ENCODE results near the gene SLC29A4.
"Not testable (repeated sequence)": the region's sequence is repeated elsewhere in the genome, so short reads cannot be mapped to it uniquely, and the experiment has no call there.

DNA sequence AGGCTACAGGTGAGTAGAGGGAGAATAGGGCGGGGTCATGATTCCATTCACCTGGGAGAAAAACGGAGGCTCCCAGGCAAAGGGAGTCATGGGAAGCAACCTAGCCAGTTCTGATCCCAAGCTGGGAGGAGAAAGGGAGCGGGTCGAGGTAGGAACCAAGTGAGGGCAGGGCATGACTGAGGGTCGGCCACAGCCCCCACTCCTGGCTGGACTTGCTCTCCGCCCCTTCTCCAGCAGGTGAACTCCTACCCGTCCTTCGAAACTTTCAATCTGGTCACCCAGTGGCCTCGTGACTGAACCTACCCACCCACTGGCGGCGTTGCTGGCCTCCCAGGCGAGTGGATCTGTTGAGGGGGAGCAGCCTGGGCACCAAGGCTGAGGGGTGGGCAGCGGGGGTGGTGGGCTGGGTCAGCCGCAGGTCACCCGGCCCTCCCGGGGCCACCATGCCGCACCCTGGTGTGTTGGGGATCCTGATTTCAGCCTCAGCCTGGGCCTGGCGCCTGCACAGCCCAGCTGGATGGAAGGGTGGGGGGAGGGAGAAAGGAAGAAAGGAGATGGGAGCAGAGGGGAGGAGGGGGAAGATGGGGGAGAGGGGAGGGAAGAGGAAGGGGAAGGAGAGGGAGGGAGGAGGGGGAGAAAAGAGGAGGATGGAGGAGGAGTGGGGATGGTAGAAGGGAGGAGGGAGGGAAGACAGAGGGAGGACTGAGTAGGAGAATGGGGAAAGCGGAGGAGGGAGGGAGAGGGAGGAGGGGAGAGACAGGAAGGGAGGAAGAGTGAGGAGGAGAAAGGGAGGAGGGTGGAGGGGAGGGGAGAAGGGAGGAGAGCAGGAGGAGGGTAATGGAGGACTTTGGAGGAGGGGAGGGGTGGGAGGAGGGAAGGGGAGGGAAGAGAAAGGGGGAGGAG, 894 bp upstream of the SLC29A4 start:
- not testable (repeated sequence) for TF ChIP-seq POLR2AphosphoS5, POLR2A, EP300 (IDR thresholded peaks at IDR 0.05)
- TF ChIP-seq, protein P1, sequence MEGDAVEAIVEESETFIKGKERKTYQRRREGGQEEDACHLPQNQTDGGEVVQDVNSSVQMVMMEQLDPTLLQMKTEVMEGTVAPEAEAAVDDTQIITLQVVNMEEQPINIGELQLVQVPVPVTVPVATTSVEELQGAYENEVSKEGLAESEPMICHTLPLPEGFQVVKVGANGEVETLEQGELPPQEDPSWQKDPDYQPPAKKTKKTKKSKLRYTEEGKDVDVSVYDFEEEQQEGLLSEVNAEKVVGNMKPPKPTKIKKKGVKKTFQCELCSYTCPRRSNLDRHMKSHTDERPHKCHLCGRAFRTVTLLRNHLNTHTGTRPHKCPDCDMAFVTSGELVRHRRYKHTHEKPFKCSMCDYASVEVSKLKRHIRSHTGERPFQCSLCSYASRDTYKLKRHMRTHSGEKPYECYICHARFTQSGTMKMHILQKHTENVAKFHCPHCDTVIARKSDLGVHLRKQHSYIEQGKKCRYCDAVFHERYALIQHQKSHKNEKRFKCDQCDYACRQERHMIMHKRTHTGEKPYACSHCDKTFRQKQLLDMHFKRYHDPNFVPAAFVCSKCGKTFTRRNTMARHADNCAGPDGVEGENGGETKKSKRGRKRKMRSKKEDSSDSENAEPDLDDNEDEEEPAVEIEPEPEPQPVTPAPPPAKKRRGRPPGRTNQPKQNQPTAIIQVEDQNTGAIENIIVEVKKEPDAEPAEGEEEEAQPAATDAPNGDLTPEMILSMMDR (IDR thresholded peaks at IDR 0.05): not testable (repeated sequence)

Data from suprapubic skin (tissue), 4 donors.